ENCODE data around the gene ST7.

DNA sequence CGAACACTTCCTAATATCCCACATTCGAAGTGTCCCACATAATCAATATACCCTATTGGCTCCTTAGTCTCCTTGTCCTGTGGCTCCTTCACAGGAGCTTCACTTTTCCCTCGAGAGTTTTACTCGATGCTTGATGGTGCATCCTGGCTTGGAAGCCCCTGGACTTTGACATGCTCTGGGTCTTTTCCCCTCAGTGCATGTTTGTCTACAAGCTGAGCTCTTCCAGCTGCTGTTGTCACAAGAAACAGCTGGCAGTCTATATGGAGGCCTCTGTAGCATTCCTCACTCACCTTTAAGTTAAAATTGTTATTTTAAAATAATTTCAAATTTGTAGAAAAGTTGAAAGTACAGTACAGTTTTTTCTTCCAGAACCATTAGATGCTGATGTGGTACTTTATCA lies 27.1 kb downstream of the ST7 start:
- TF ChIP-seq, protein P1, sequence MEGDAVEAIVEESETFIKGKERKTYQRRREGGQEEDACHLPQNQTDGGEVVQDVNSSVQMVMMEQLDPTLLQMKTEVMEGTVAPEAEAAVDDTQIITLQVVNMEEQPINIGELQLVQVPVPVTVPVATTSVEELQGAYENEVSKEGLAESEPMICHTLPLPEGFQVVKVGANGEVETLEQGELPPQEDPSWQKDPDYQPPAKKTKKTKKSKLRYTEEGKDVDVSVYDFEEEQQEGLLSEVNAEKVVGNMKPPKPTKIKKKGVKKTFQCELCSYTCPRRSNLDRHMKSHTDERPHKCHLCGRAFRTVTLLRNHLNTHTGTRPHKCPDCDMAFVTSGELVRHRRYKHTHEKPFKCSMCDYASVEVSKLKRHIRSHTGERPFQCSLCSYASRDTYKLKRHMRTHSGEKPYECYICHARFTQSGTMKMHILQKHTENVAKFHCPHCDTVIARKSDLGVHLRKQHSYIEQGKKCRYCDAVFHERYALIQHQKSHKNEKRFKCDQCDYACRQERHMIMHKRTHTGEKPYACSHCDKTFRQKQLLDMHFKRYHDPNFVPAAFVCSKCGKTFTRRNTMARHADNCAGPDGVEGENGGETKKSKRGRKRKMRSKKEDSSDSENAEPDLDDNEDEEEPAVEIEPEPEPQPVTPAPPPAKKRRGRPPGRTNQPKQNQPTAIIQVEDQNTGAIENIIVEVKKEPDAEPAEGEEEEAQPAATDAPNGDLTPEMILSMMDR (IDR thresholded peaks at IDR 0.05): no peak
- no peak for TF ChIP-seq SIN3A (IDR thresholded peaks at IDR 0.05; ENCODE audit: borderline replicate concordance, insufficient read depth, low read depth, low read length)

Data from Panc1 (cell line).